Smooth muscle cell (in vitro differentiated cells): Measurements from ENCODE around the gene PECR. TPM values are rescaled to one million over a fixed set of nuclear protein-coding genes. Genes with fewer than 3 reads are reported as not detected.

Source experiments
- DNase-seq: peaks from one replicate; lab custom pipeline; 2025; ENCODE audit not compliant: unreplicated experiment; lab: John Stamatoyannopoulos, UW
- H2AFZ ChIP-seq: fragments of 200-600 bp; sonication (generic); 2 replicates; pipeline ENCODE4 v1.6.0; 2016; ENCODE audit warnings: antibody characterized with exemption, low read depth, mild to moderate bottlenecking
- H3F3A ChIP-seq: fragments of 200-600 bp; sonication (generic); 2 replicates; pipeline ENCODE4 v1.6.0; 2017; ENCODE audit warnings: antibody characterized with exemption, low read depth
- H3K27ac ChIP-seq: fragments of 200-600 bp; sonication (generic); 2 replicates; pipeline ENCODE4 v1.5.1; 2016; ENCODE audit warnings: low read depth, mild to moderate bottlenecking
- H3K27me3 ChIP-seq: fragments of 200-600 bp; sonication (generic); 2 replicates; pipeline ENCODE4 v1.6.1; 2016; ENCODE audit warnings: low read depth, mild to moderate bottlenecking
- H3K36me3 ChIP-seq: fragments of 200-600 bp; sonication (generic); 2 replicates; pipeline ENCODE4 v1.5.1; 2016; ENCODE audit warnings: low read depth
- H3K4me1 ChIP-seq: fragments of 200-600 bp; sonication (generic); 2 replicates; pipeline ENCODE4 v1.5.1; 2016; ENCODE audit warnings: low read depth
- H3K4me2 ChIP-seq: fragments of 200-600 bp; sonication (generic); 2 replicates; pipeline ENCODE4 v1.6.0; 2016; ENCODE audit warnings: mild to moderate bottlenecking
- H3K4me3 ChIP-seq: fragments of 200-600 bp; sonication (generic); 2 replicates; pipeline ENCODE4 v1.5.1; 2016; ENCODE audit warnings: mild to moderate bottlenecking
- H3K79me2 ChIP-seq: fragments of 200-600 bp; sonication (generic); 2 replicates; pipeline ENCODE4 v1.6.0; 2016; ENCODE audit warnings: low read depth, mild to moderate bottlenecking
- H3K9ac ChIP-seq: fragments of 200-600 bp; sonication (generic); 2 replicates; pipeline ENCODE4 v1.6.0; 2016; ENCODE audit warnings: low read depth
- H3K9me3 ChIP-seq: fragments of 200-600 bp; sonication (generic); replicated peaks from 2 replicates; pipeline ENCODE4 v1.5.1; 2016; ENCODE audit warnings: low read depth
- H4K20me1 ChIP-seq: fragments of 200-600 bp; sonication (generic); 2 replicates; pipeline ENCODE4 v1.6.0; 2016; ENCODE audit warnings: low read depth
- WGBS: methylation state at CpG from one replicate; pipeline ENCODE4 v1.1.7; 2016; ENCODE audit warnings: low lambda C conversion rate; 5-methylcytosine and 5-hydroxymethylcytosine counted together
- polyA plus RNA-seq: library from polyadenylated mRNA; unstranded; fragments of >200 nt; fragmentation: Nextera tagmentation; extraction: Ambion mirVana; gene quantifications from 2 replicates; pipeline ENCODE4 v1.2.1, GENCODE V29; 2016
- total RNA-seq: library from RNA; depleted of rRNA; stranded (reverse); fragments of >200 nt; gene quantifications from 2 replicates; pipeline ENCODE4 v1.2.3, GENCODE V29; 2014
- TF ChIP-seq, protein P1 (sequence below): fragments of 200-600 bp; sonication (generic); IDR thresholded peaks from 2 replicates; pipeline ENCODE4 v1.5.1; 2017; ENCODE audit warnings: borderline replicate concordance, mild to moderate bottlenecking, antibody characterized with exemption; ENCODE audit not compliant: insufficient read depth, poor library complexity, severe bottlenecking

PECR gene
- total and polyA plus RNA-seq, 2 experiments from 2014 or later: 4.8 to 10.0 TPM

DNA sequence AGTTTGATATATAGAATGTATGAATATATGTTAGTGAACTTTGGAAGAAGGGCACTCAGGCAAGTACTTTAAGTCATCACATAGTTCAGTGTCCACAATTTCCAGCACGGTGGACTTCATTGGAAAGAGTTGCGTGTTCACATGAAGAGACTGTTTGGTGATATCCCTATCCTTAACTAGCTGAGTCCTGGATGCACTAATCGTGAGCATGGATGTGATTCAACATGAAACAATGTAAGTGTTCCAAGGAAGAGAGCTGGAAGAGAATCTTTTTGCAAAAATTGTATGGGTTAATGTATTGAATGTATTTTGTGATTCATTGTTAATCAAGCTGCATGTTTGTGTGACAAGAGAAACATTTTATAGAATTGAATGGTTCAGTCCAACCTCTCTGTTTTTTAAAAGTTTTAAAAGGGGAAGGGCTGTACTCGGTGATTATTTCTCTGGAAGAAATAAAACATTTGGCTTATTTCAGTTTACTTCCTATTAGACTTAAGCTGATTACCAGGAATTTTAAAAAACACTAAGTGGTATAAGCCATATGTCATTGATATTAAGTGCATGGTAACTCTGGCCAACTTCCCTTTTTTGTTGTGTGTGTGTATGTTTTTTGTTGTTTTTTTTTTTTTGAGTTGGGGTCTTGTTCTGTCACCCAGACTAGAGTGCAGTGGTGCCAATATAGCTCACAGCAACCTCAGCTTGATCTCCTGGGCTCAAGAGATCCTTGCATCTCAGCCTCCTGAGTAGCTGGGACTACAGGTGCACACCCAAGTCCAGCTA lies 36.1 kb upstream of the PECR start:
- 86% methylated on average over 4 of the region's 4 CpGs for WGBS
- H3K4me2 ChIP-seq: no peak overlapping the region
- H3K36me3 ChIP-seq: peaks cover 48% of the 10 kb centered on the region
- TF ChIP-seq, protein P1, sequence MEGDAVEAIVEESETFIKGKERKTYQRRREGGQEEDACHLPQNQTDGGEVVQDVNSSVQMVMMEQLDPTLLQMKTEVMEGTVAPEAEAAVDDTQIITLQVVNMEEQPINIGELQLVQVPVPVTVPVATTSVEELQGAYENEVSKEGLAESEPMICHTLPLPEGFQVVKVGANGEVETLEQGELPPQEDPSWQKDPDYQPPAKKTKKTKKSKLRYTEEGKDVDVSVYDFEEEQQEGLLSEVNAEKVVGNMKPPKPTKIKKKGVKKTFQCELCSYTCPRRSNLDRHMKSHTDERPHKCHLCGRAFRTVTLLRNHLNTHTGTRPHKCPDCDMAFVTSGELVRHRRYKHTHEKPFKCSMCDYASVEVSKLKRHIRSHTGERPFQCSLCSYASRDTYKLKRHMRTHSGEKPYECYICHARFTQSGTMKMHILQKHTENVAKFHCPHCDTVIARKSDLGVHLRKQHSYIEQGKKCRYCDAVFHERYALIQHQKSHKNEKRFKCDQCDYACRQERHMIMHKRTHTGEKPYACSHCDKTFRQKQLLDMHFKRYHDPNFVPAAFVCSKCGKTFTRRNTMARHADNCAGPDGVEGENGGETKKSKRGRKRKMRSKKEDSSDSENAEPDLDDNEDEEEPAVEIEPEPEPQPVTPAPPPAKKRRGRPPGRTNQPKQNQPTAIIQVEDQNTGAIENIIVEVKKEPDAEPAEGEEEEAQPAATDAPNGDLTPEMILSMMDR: no peak
- no peak overlapping the region for H2AFZ ChIP-seq
- H3K4me3 ChIP-seq: no peak overlapping the region
- no peak overlapping the region for H3K27ac ChIP-seq
- peaks cover 17% of the 10 kb centered on the region for H3F3A ChIP-seq
- no peak for DNase-seq
- H3K79me2 ChIP-seq: peaks cover 82% of the 10 kb centered on the region
- H3K9ac ChIP-seq: no peak overlapping the region
- peaks cover 44% of the 10 kb centered on the region for H3K4me1 ChIP-seq
- no peaks in the 10 kb centered on the region for H3K9me3 ChIP-seq
- no peaks in the 10 kb centered on the region for H4K20me1 ChIP-seq
- no peaks in the 10 kb centered on the region for H3K27me3 ChIP-seq

DNA sequence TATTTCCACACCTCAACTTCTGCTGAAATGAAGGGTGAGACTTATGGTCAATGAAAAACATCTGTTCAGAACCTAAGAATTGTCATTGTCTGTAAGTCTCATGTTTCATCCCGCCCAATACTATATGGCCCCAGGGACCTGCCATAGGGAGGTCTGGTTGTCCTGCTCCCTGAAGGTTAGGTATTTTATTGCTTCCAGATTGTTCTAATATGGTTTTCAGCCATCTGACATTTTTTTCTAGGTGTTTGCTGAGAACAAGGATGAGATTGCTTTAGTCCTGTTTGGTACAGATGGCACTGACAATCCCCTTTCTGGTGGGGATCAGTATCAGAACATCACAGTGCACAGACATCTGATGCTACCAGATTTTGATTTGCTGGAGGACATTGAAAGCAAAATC lies 34.8 kb upstream of the PECR start:
- Histone ChIP-seq H3F3A (peaks cover 28% of the 10 kb centered on the region), H3K9ac (no peak overlapping the region), H3K27ac (no peak overlapping the region), H3K36me3 (peaks cover 35% of the 10 kb centered on the region), H3K4me3 (no peak overlapping the region), H3K4me1 (peaks cover 47% of the 10 kb centered on the region), H3K79me2 (peaks cover 82% of the 10 kb centered on the region), H3K4me2 (no peak overlapping the region), H3K27me3 (no peaks in the 10 kb centered on the region), H2AFZ (no peak overlapping the region), H3K9me3 (no peaks in the 10 kb centered on the region), H4K20me1 (no peaks in the 10 kb centered on the region)
- DNase-seq: no peak
- 97% methylated on average over 1 of the region's 1 CpG for WGBS
- TF ChIP-seq, protein P1: no peak

- peak overlapping the region; percentile 96 for H3K4me2 ChIP-seq
- peak overlapping the region; percentile 95 for H3K27ac ChIP-seq
- H3K4me3 ChIP-seq: peak overlapping the region; percentile 78
- H3K79me2 ChIP-seq: peaks cover 82% of the 10 kb centered on the region
- H2AFZ ChIP-seq: peak overlapping the region; percentile 99
- TF ChIP-seq, protein P1: peak; percentile 76
- peaks cover 9% of the 10 kb centered on the region for H4K20me1 ChIP-seq
- H3K36me3 ChIP-seq: peaks cover 25% of the 10 kb centered on the region
- peaks cover 33% of the 10 kb centered on the region for H3F3A ChIP-seq
- H3K27me3 ChIP-seq: no peaks in the 10 kb centered on the region
- H3K9ac ChIP-seq: peak overlapping the region; percentile 98
- H3K9me3 ChIP-seq: no peaks in the 10 kb centered on the region
- WGBS: 20% methylated on average over 29 of the region's 29 CpGs
- DNase-seq: peak; percentile 89
- H3K4me1 ChIP-seq: peaks cover 55% of the 10 kb centered on the region
Observed at GRCh38 chr2:216114714-216115531, 33.3 kb upstream of the PECR start.
